ENCODE results near the gene FSTL4. TPM values are rescaled to one million over a fixed set of nuclear protein-coding genes. Genes with fewer than 3 reads are reported as not detected.

The FSTL4 gene
- total and polyA plus RNA-seq, 2 donors (not counting 1 experiment from before 2014, with no cell fraction given): 0.31 to 6.7 TPM

- peaks cover 0 to 2% (median under 1%) of the 10 kb centered on the region in 4 experiments for H3K27me3 ChIP-seq (replicated peaks in 1 of 4; ENCODE audit: control extremely low read depth in 1 of 4, control insufficient read depth in 3 of 4, insufficient read depth in 4 of 4, low read length in 3 of 4)
- TF ChIP-seq EZH2 (IDR thresholded peaks at IDR 0.05; ENCODE audit: borderline replicate concordance, insufficient read depth, low read depth, low read length, poor library complexity, severe bottlenecking) (no peak), CTCF (IDR thresholded peaks at IDR 0.05) (no peak)
- no peaks in the 10 kb centered on the region for H3K36me3 ChIP-seq (replicated peaks in 1 of 2; ENCODE audit: control extremely low read depth in 1 of 2, control insufficient read depth in 1 of 2, extremely low read depth in 1 of 2, insufficient read depth in 2 of 2, low read length in 1 of 2)
- ATAC-seq (ENCODE audit: low read depth) (no peak), DNase-seq (no peak)
- H3K4me3 Mint-ChIP-seq: no peak overlapping the region
- ChIA-PET CTCF (no interaction called here), POLR2A (no interaction called here)
- H3K27ac ChIP-seq (ENCODE audit: low read length in 2 of 2): no peak overlapping the region
- H3K27me3 Mint-ChIP-seq: peaks cover 35% of the 10 kb centered on the region
- no peak overlapping the region for H3K27ac Mint-ChIP-seq
- H3K9me3 Mint-ChIP-seq (ENCODE audit: insufficient read depth): no peaks in the 10 kb centered on the region
- H3K9me3 ChIP-seq (ENCODE audit: control extremely low read depth in 1 of 3, control insufficient read depth in 2 of 3, insufficient read depth in 1 of 3, low read length in 2 of 3): no peaks in the 10 kb centered on the region
- intact Hi-C loops (cut with micrococcal nuclease): loop anchor here (5.0 kb wide), 1 partner anchor 516 kb away; the partner anchor contains the start of gene SHROOM1
- no peaks in the 10 kb centered on the region for H3K79me2 ChIP-seq (ENCODE audit: control insufficient read depth, insufficient read depth, low read length)
- H3K4me1 Mint-ChIP-seq: no peaks in the 10 kb centered on the region
- no peak overlapping the region for H2AFZ ChIP-seq (ENCODE audit: insufficient read depth, low read depth, low read length, poor library complexity, severe bottlenecking)
- no peak overlapping the region for H3K4me2 ChIP-seq (replicated peaks; ENCODE audit: low read depth, low read length, poor library complexity, severe bottlenecking)
- WGBS (ENCODE audit: insufficient coverage): 97% methylated on average over 4 of the region's 4 CpGs
- no peak overlapping the region for H3K9ac ChIP-seq (ENCODE audit: low read length)
- H4K20me1 ChIP-seq (ENCODE audit: control insufficient read depth, insufficient read depth, low read length, poor library complexity, severe bottlenecking): no peaks in the 10 kb centered on the region
- H3K4me1 ChIP-seq (ENCODE audit: control insufficient read depth in 2 of 2, insufficient read depth in 2 of 2, low read length in 2 of 2): no peaks in the 10 kb centered on the region
- H3K4me3 ChIP-seq (ENCODE audit: control extremely low read depth in 1 of 5, extremely low read depth in 1 of 5, insufficient read depth in 1 of 5, low read depth in 2 of 5, low read length in 4 of 5): no peak overlapping the region
These were observed 263.9 kb downstream of the FSTL4 start for GRCh38 chr5:133348406-133348805.

- Histone ChIP-seq H4K20me1 (ENCODE audit: control insufficient read depth, insufficient read depth, low read length, poor library complexity, severe bottlenecking) (no peaks in the 10 kb centered on the region), H3K27ac (ENCODE audit: low read length in 2 of 2) (no peak overlapping the region), H3K9me3 (ENCODE audit: control extremely low read depth in 1 of 3, control insufficient read depth in 2 of 3, insufficient read depth in 1 of 3, low read length in 2 of 3) (no peaks in the 10 kb centered on the region), H3K4me2 (replicated peaks; ENCODE audit: low read depth, low read length, poor library complexity, severe bottlenecking) (no peak overlapping the region), H3K27me3 (replicated peaks in 1 of 4; ENCODE audit: control extremely low read depth in 1 of 4, control insufficient read depth in 3 of 4, insufficient read depth in 4 of 4, low read length in 3 of 4) (peaks cover 0 to 2% (median under 1%) of the 10 kb centered on the region in 4 experiments), H3K79me2 (ENCODE audit: control insufficient read depth, insufficient read depth, low read length) (no peaks in the 10 kb centered on the region), H3K4me3 (ENCODE audit: control extremely low read depth in 1 of 5, extremely low read depth in 1 of 5, insufficient read depth in 1 of 5, low read depth in 2 of 5, low read length in 4 of 5) (no peak overlapping the region), H3K36me3 (replicated peaks in 1 of 2; ENCODE audit: control extremely low read depth in 1 of 2, control insufficient read depth in 1 of 2, extremely low read depth in 1 of 2, insufficient read depth in 2 of 2, low read length in 1 of 2) (no peaks in the 10 kb centered on the region), H2AFZ (ENCODE audit: insufficient read depth, low read depth, low read length, poor library complexity, severe bottlenecking) (no peak overlapping the region), H3K9ac (ENCODE audit: low read length) (no peak overlapping the region), H3K4me1 (ENCODE audit: control insufficient read depth in 2 of 2, insufficient read depth in 2 of 2, low read length in 2 of 2) (no peaks in the 10 kb centered on the region)
- intact Hi-C loops (cut with micrococcal nuclease): loop anchor here (5.0 kb wide), 1 partner anchor 515 kb away; the partner anchor contains the start of gene SHROOM1
- Mint-ChIP-seq H3K27me3 (peaks cover 35% of the 10 kb centered on the region), H3K27ac (no peak overlapping the region), H3K9me3 (ENCODE audit: insufficient read depth) (no peaks in the 10 kb centered on the region), H3K4me1 (no peaks in the 10 kb centered on the region), H3K4me3 (no peak overlapping the region)
- TF ChIP-seq EZH2 (IDR thresholded peaks at IDR 0.05; ENCODE audit: borderline replicate concordance, insufficient read depth, low read depth, low read length, poor library complexity, severe bottlenecking): no peak
- no peak for TF ChIP-seq CTCF (IDR thresholded peaks at IDR 0.05)
- POLR2A ChIA-PET: no interaction called here
- WGBS (ENCODE audit: insufficient coverage): 45% methylated on average over 3 of the region's 6 CpGs
- ATAC-seq (ENCODE audit: low read depth) (no peak), DNase-seq (no peak)
- CTCF ChIA-PET: no interaction called here
These were observed 265.3 kb downstream of the FSTL4 start for GRCh38 chr5:133347039-133347438.

All from B cell (primary cell).